ENCODE data around the gene TRIP11. TPM values are rescaled to one million over a fixed set of nuclear protein-coding genes. Genes with fewer than 3 reads are reported as not detected.

TRIP11 gene
- total RNA-seq, 4 donors from 2014 or later, result 26.2 to 43.6 (median 40.6) TPM

DNA sequence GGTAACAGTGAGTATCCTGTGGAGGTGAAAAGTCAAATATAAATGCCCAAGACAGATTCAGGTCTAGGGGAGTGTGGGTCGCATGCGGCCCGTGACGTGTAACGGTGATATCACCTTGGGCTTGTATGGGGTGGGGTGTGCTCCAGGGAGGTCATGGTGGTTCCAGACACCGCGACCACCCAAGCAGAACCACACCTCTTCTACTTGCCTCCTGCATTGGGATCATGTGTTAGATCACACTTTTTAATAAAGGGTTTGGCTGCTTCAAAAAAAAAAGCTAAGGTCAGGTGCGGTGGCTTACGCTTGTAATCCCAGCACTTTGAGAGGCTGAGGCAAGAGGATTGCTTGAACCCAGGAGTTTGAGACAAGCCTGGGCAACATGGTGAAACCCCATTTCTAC lies 96.9 kb downstream of the TRIP11 start:
- TF ChIP-seq, protein P1, sequence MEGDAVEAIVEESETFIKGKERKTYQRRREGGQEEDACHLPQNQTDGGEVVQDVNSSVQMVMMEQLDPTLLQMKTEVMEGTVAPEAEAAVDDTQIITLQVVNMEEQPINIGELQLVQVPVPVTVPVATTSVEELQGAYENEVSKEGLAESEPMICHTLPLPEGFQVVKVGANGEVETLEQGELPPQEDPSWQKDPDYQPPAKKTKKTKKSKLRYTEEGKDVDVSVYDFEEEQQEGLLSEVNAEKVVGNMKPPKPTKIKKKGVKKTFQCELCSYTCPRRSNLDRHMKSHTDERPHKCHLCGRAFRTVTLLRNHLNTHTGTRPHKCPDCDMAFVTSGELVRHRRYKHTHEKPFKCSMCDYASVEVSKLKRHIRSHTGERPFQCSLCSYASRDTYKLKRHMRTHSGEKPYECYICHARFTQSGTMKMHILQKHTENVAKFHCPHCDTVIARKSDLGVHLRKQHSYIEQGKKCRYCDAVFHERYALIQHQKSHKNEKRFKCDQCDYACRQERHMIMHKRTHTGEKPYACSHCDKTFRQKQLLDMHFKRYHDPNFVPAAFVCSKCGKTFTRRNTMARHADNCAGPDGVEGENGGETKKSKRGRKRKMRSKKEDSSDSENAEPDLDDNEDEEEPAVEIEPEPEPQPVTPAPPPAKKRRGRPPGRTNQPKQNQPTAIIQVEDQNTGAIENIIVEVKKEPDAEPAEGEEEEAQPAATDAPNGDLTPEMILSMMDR (IDR thresholded peaks at IDR 0.05), result no peak
- DNase-seq (ENCODE audit: low spot score) (no peak), ATAC-seq (ENCODE audit: low FRiP score) (no peak)

GRCh38 chr14:91942128-91942527 lies 97.7 kb downstream of the TRIP11 start:
- DNase-seq (ENCODE audit: low spot score) (no peak), ATAC-seq (ENCODE audit: low FRiP score) (no peak)
- TF ChIP-seq, protein P1 (IDR thresholded peaks at IDR 0.05), result no peak

DNA sequence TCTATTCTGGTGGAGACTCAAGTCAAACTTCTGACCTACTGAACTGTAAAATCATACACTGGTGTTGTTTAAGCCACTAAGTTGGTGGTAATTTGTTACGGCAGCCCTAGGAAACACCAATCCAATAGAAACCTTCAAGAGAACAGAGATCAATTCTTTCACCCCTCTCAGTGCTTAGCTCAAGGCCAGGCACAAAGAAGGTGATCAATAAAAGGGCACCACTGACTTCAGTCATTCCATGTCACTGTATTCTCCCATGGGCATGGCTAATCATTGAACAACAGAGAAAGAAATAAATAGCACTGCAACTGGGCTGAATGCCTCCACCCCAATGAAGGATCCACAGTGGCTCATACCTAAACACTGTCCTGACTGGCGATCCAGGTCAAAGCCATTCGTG lies 99.7 kb downstream of the TRIP11 start:
- no peak for ATAC-seq (ENCODE audit: low FRiP score)

GRCh38 chr14:91935586-91935985 lies 104.3 kb downstream of the TRIP11 start:
- TF ChIP-seq, protein P1 (IDR thresholded peaks at IDR 0.05), result no peak
- no peak for DNase-seq (ENCODE audit: low spot score)
- ATAC-seq (ENCODE audit: low FRiP score), result no peak

More for the DNA sequence above, 99.7 kb downstream of the TRIP11 start:
- DNase-seq (ENCODE audit: low spot score), result no peak
- TF ChIP-seq, protein P1 (IDR thresholded peaks at IDR 0.05), result no peak

DNA sequence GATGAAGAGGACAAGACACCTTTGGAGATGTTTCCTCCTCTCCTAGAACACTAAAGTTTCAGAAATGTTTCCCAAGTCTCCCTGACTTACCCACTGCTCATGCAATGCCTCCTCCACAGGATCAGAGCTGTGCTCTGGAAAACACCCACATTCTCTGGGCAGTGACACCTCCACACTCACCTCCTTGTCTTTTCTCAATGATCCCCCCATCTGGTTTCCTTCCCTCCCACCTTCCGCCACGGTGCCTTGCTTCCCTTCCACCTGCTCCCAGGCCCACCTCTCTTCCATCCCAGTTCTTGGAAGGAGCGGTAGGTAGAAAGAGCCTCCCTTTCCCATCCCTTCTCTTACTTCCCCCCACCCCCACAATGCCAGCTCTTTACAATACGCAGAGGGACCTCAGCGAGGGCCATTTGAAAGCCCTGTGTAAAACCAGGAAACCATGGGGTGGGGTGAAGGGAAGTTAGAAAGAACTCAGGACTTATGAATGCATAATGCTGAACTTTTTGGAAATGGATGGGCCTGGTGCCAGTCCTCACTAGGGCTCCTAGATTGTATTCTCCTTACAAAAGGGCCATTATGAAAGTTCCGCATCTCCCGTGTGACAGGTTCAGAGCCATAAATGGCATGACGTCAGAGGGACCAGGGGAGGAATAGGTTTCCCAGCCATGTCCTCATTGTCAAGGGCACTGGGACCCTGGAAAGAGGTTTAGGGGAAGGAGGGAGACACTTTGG lies 105.1 kb downstream of the TRIP11 start:
- ATAC-seq (ENCODE audit: low FRiP score), result no peak

GRCh38 chr14:91931478-91932088 lies 108.3 kb downstream of the TRIP11 start:
- DNase-seq (ENCODE audit: low spot score) (no peak), ATAC-seq (ENCODE audit: low FRiP score) (peak; percentile 29)
- TF ChIP-seq, protein P1 (IDR thresholded peaks at IDR 0.05), result no peak

More for the DNA sequence above, 105.1 kb downstream of the TRIP11 start:
- DNase-seq (ENCODE audit: low spot score), result no peak
- TF ChIP-seq, protein P1 (IDR thresholded peaks at IDR 0.05), result no peak

DNA sequence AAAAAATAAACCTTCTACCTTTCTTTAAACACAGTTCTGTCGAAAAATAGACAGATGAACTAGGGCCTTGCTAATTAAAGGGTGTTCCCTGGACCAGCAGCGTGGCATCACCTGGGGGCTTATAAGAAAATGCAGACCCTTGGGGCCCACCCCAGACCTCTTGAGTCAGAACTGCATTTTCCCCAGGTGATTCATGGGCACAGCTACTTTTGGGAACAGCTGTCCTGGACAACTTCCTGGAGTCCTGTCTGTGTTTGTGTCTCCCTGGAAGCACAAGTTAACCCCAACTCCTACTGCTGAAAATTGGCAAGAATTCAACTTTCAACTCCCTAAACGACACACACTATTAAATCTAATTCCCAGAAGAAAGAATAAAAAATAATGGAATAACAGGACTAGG lies 110.2 kb downstream of the TRIP11 start:
- DNase-seq (ENCODE audit: low spot score) (no peak), ATAC-seq (ENCODE audit: low FRiP score) (no peak)
- TF ChIP-seq, protein P1 (IDR thresholded peaks at IDR 0.05), result no peak
